HG03521 (cell line): Measurements from ENCODE around the gene HEPHL1.

Experiments
- ATAC-seq: cut with Tn5 transposase; IDR thresholded peaks from one replicate; pipeline ENCODE4 v1.9.1; 2021; ENCODE audit warnings: mild to moderate bottlenecking, moderate library complexity; ENCODE audit not compliant: unreplicated experiment

Gene HEPHL1

DNA sequence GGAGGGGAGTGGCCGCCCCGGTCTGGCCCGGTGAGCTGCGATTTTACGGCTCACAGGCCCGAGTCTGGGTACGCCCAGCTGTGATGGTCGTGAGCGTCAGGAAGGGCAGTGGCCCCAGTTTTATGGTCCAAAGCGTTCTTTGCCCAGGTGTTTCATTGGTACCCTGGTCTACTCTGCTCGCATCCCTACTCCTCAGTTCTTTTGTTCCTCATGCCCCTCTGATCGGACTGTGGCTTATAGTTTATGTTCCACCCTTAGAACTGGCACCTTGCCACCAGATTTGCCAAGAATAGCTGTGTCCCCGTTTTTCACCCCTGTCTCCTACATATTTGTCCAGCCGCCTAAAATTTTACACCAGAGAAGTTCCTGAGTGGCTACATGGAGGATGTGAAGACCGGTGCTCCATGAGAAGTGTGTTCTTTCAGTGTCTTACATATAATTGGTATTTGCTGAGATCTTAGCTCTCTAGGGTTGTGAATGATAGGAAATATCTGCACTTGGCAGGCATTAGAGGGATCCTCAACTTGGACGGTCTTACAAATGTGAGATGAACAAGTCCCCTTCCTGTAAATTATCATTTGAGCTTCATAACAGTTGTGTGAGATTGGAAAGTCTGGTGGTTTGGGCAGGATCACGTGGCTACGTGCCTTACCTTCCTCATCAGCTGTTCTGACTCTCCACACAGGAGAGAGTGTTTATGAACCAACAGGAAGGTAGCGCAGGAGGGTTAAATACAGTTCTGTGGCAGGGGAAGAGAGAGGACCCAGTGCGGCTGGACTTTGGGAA is 108.6 kb downstream of the HEPHL1 start:
- peak; percentile 64 for ATAC-seq

DNA sequence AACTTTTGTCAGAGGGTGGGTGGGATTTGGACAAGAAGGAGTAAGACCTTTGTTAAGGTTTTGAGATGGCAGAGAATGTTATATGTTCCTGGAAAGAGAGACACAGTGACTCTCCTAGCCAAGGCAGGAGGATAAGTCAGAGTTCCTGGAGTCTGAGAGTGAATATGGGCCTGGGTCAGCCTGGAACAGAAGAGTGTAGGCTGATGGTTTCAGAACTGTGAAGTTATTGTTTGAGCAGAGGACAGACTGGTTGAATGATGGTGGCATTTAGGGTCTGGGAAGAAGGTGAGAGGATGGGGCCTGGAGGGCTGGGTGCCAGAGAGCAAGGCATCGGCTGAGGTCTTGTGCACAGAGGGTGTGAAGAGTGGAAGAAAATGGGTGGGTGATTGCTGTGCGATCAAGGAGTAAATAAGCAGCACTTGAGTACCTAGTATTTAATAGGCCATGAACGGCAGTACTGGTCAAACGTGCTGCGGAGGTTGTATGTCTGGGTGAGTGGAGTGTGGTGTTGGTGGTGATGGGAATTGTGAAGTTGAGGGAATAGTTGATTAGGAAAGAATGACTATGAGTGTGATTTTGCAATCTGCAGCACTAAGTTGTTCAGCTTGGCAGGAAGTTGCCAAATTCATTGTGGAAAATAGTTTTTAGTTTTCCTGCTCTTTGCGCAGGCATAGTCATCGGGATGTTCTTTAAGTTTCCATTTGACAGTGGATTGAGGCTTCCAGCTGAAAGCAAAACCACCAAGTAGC is 109.3 kb downstream of the HEPHL1 start:
- no peak for ATAC-seq

DNA sequence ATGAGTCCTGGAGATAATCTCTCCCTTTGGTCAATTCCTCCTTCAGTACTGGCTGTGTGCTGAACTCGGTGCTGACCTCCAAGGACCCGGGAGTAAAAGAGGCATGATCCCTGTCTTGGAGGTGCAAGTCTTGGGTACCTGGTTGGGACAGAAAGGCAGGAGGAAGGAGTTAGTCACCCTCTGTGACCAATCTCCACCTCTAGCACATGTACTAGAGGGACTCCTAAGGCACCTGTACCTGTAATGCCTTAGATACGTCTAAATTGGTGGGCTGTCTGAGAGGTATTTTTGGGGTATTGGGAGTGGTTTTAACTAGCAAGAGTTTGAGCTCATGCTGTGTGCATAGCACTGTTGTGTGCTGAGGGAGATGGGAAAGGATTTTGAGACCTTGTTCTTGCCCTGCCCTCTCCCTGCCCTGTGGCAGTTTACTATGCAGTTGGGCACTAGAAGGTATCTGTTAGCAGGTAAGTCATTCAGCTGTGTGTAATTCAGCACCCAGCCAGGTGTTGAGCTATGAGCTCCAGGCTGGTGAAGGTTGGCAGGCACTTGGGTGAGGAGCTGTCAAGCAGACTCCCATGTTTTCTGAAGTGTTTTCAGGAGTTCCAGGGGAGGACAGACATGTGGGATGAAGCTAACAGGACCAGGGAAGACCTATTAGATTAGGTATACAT is 110.0 kb downstream of the HEPHL1 start:
- ATAC-seq = no peak

DNA sequence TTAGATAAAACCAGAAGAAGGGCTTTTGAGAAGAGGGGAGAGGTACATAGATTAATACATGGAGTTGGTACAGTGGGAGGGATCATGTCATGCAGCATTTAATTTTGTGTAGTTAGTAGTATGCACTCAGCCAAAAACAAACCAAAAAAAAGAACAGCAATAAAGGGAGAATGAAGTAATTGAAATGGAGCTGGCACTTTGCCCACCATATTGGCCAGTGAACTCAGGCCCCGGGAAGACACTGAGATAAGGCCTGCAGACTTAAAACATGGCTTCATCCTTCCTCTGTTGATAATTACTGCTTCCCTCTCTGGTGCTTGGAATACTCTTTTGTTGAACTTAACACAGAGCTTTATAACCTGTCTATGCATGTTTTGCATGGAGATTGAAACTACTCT is 110.6 kb downstream of the HEPHL1 start:
- no peak for ATAC-seq

DNA sequence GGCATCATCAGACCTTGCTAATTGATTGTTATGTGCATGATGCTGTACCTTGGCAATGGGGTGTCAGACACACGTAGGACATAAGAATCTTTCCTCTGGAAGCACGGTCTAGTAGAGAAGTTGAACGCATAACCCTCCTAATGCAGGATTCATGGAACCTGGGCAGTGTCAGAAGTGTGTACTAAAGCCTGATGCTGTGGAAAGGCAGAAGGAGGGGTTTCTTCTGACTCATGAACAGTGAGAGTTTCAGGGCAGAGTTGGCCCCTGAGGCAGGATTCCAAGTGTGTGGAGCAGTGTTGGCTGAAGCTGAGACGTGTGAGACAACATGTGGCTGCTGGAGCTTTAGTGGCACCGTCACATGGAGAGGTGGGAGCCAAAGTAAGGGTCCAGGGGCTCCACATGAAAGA is 111.0 kb downstream of the HEPHL1 start:
- ATAC-seq = no peak

DNA sequence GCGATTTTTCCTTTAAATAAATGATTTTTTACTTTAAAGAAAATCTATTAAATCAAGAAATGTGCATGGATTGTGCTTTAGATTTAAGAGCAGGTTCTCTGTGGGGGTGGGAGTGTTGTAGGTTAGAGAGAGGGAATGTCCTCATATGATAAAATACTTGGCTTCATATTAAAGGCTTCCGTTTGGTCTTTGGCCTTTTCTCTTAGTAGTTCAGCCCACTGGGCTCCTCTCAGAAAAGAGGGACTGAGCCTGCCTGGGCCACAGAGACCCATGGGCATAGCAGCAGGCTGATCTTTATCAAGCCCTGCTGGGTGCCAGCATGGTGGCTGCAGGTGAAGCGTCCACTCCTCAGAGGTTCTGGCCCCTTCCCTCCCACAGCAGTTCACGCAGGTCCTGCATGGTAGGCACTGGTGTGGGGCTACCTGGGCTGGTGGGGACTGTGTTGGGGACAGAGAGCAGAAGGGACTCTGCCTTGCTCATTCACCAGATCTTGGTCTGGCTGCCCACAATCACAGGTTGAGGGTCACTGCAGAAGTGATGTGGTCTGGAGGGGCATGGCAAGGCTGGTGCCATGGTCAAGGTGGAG is 111.8 kb downstream of the HEPHL1 start:
- ATAC-seq = no peak

DNA sequence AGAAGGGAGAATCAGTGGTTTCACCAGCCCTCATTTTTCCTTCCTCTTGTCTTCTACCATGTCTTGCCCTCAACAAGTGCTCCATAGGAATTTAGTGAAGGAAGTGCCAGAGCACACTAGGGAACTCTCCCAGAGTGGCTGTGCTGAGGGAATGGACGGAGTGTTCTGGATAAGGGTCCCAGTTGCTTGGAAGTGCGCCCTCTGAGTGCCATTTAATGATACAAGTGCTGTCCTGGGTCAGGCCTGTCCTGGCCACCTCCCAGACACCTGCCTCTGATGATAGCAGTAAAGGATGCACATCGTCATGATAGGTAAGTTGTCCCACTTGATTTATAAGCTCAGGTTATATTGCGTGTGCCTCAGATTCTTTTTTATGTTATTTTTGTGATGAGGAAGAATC is 112.6 kb downstream of the HEPHL1 start:
- ATAC-seq = no peak

DNA sequence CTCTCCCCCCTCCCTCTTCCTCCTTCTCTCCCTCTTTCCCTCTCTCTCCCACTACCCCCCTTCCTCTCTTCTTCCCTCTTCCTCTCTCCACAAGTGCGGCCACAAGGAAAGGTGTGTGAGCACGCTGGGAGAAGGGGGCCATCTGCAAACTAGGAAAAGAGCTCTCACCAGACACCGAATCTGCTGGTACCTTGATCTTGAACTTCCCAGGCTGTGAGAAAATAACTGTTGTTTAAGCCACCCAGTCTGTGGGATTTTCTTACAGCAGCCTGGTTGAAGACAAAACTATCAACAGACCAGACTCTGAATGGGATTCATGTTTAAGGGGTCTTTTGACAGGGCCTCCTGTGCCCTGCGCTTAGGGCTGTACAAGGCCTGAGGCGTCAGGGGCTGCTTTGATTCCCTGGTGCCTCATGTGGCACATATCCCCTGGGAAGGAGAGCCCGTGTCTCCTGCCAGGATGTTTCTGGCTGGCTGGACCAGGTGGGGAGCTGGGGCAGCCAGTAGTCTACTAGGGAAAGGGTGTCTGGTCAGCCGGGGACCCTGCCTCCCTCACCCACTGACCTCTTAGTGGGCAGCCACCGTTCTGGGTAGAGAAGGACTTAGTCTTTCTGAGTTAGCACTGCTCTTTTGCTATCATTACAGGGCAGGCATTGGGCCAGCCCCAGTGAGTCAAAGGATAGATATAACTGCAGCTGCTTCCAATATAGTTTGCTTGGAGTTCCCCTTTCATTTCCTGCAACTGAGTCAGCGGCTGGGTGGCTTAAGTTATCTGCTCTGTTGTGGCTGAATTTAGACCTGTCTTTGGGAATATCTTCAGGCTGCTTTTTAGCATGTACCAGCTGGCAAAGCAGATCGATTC is 113.7 kb downstream of the HEPHL1 start:
- no peak for ATAC-seq

DNA sequence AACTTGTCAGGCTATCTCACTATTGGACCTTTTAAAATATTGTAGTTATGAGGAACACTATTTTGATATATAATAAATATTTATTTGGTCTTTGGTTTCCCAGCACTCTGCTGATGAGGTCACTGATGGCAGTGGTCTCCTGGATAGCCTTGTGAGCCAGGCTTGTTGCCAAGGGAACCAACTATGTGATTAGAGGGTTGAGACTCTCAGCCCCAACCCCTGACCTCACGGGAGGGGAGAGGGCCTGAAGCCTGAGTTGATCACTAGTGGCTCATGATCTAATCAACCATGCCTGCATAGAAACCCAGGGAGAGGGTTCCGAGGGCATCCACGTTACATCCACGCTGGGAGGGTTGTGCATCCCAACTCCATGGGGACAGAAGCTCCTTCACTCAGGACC is 118.3 kb downstream of the HEPHL1 start:
- ATAC-seq = no peak

DNA sequence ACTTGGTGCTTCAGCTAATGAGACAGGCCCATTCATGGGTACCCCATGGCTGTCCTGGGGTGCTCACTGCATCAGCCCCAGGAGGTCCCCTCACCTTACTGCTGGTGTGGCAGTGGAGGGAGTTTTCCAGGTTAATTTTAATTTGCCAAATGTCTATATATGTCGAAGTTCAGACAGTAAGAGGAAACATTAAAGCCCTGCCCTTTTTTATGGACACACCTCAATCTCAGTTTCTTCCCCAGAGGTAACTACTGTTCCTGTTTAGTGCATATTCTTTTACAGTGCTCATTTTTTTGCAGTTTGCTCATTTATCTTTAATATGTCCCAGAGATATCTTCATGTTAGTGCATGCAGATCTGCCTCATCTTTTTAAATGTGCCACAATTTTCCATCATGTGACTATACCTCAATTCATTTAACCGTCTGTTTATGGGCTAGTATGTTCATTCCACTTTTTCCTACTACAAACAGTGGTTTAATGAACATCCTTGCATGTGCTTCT is 119.1 kb downstream of the HEPHL1 start:
- ATAC-seq = no peak

DNA sequence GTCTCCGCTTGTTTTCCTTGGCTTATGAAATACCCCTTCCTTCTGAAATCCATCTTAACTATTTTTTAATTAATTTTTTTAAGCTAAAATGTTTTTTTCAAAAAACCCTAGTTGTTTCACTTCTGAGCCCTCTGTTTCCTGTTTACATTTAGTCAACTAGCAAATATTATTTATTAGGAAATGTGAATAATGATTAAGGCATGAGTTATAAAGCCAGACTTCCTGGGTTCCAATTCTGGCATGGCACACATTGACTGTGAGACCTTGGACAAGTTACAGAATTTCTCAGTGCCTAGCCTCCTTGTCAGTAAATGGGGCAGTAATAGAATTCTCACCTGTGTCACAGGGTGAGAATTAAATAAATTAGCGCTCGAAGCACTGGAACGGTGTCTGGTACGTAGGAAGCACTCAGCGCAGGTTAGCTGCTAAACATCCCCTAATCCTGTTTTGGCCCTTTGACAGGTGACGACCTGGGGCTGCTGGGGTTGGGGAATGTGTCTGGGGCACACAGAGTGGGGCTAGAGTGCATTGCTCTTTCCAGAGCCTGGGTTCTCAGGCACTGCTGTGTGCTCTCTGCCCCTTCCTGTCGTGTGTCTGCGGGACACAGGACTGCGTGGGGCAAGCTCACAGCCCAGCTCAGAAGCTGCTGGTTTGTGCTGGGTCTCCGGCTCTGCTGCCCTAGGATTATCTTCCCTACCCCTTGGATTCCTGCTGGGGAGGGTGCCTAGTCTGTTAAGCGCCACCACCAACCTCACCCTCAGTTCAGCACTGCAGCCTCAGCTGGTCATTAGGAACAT is 120.6 kb downstream of the HEPHL1 start:
- ATAC-seq = no peak

DNA sequence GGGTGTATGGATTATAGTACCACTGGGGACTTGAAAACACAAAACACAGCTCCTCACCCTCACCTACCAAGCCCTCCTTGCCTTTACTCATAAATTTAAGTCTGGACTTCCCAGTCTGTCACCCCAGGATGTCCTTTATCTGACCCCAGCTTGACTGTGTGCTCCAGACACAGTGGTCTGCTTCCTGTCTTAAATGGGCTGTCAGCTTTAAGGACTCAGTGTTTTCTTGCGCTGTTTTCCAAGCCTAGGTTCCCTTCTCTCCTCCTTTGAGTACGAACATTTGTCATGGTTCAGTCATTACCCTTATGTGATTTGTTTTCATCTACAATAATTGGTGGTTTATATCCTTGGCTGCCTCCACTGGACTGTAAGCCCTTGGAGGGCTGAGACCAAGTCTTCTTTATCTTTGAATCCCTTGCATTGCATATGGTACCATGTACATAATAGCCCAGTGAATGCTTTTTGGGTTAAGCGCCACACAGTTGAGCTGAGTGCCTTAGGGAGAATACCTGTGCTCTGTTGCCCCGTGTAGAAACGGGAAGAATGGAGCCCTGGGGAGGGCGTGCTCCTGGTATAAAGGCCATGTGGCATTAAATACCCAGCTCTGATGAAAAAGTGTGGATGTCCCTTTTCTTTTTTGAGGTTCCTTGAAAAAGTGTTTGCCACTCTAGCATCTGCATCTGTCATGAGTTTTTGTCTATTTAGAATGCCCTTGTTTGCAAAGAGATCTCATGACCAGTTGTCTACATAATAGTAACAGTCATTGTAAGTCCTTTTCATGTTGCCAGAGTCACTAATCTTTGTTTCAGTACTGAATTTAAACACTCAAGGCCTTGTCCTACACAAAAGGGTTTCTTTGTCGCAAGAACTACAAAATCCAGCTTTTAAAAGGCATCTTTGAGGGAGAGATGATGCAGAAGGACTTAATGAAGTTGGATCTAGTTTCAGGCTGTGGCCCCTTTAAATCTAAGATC is 121.4 kb downstream of the HEPHL1 start:
- no peak for ATAC-seq

DNA sequence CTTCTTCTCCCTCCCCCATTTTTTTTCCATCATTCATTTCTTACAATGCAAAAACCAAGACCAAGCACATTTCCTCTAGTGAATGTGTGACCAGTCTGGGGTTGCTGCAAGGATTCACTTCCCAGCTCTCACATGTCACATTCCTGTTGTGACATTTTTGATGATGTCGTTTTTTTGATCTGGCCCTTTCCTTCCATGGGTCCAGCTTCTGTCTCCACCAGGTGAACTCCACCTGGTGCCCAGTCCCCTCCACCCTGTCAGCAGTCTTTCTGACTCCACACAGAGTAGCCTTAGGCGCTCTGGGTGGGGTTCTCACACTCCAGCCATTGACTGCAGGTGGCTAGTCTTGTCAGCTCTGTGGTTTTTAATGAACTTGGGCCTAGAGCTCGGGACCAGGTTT is 123.1 kb downstream of the HEPHL1 start:
- ATAC-seq = no peak

DNA sequence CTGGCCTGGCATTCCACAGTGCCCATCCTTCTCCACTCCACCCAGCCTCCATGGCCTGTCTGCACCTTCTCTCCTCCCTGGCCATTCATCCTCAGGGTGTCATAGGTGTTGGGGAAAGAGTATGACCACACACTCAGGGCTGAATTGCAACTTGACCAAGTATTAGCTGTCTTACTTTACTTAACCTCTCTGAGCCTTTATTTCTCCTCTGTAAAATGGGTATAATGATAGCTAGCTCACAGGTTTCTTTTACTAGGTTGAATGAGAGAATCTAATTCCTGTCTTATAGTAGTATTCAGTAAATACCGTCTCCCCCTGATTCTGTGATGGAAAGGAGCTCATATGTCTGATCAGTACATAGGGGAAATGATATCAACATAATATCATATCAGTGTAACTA is 123.5 kb downstream of the HEPHL1 start:
- ATAC-seq = no peak

DNA sequence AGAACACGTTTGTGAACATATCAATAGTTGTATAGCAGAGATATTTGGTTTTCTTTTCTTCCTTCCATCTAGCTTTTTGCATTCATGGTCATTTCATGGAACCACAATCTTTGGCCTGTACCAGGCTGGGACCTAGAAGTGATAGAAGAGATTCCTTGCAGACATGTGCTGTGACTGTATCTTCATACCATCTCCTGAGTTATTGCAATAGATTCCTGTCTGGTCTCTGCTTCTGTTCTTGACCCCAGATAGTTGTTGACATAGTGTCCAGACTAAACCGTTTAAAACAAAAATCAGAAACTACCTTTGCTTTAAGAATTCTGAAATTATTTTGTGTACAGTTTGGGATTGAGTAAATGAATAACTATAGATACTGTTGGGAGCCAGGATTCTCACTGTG is 124.3 kb downstream of the HEPHL1 start:
- ATAC-seq = no peak

DNA sequence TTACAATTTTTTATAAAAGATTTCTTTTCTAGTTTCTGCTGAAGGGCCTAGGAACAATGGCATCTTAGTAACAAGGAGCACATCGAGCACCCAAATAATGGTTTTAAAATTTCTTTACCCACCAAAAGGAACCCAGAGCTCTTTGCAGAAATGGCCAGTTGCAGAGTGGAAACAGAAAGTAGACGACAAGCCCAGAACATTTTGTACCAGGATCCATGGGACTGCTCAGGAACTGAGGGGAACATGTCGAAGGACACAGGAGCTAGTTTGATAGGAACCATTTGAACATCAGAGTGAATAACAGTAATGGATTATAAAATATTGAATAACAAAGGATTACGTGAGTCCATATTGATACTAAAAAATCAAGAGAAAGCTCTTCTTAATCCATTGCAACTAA is 124.8 kb downstream of the HEPHL1 start:
- ATAC-seq = no peak

DNA sequence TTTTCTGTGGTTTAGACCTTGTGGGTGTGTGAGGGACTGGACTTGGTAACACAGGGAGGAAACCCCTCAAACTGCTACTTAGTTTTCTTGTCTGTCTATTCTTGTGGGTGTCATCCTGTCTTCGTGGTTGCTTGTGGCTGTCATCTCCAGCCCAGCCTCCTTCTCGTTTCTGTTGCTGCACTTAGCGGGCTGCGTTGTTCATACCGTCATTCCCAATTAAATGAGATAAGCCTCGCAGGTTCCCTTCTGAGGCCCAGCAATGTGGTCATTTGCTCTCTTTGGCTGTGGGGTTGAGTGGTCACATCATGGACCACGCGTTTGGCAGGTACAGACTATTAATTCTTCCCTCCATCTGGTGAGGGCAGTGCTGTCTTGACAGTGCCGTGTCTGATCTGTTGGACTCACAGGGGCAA is 126.3 kb downstream of the HEPHL1 start:
- no peak for ATAC-seq

DNA sequence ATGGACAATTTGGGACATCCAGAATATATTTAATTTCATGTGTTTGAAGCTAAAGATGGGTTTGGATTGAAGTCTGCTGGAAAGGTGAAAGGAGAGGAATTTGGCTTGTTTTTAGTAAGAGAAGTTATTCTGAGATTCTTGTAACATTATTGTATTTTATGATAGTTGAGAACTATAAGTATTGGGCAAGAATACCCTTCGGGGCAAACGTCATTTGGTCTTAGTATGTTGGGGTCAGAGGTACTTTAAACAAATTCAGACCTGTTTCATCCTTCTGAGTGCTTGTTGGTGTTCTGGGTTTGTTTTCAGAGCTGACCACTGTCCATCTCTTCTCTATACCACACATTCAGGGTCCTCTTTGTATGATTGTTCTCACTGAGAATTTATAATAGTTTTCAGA is 127.0 kb downstream of the HEPHL1 start:
- no peak for ATAC-seq
